ENCODE results near the gene LLGL1.

DNA sequence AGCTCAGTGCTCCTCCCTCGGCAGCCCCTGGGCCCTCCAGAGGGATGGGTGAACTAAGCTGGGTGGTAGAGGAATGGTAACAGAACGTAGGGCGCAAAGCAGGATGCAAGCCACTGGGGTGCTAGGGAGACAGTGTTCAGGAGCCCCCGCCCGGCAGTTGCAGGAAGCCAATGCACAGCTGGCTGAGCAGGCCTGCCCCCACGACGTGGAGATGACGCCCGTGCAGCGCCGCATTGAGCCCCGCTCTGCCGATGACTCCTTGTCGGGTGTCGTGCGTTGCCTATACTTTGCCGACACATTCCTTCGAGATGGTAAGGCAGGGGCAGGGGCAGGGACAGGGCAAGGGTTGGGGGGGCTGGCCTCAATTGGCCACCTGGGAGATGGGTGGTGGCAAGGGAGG lies 12.9 kb downstream of the LLGL1 start:
- TF ChIP-seq, protein P1, sequence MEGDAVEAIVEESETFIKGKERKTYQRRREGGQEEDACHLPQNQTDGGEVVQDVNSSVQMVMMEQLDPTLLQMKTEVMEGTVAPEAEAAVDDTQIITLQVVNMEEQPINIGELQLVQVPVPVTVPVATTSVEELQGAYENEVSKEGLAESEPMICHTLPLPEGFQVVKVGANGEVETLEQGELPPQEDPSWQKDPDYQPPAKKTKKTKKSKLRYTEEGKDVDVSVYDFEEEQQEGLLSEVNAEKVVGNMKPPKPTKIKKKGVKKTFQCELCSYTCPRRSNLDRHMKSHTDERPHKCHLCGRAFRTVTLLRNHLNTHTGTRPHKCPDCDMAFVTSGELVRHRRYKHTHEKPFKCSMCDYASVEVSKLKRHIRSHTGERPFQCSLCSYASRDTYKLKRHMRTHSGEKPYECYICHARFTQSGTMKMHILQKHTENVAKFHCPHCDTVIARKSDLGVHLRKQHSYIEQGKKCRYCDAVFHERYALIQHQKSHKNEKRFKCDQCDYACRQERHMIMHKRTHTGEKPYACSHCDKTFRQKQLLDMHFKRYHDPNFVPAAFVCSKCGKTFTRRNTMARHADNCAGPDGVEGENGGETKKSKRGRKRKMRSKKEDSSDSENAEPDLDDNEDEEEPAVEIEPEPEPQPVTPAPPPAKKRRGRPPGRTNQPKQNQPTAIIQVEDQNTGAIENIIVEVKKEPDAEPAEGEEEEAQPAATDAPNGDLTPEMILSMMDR (IDR thresholded peaks at IDR 0.05), result no peak
- TF ChIP-seq POLR2A (IDR thresholded peaks at IDR 0.05), result no peak

All from body of pancreas (tissue), 4 donors.